GM21367 (cell line): ENCODE data around the gene FOXP4.

Experiments used
- ATAC-seq: cut with Tn5 transposase; IDR thresholded peaks from one replicate; pipeline ENCODE4 v1.9.1; 2021; ENCODE audit not compliant: unreplicated experiment

The FOXP4 gene

DNA sequence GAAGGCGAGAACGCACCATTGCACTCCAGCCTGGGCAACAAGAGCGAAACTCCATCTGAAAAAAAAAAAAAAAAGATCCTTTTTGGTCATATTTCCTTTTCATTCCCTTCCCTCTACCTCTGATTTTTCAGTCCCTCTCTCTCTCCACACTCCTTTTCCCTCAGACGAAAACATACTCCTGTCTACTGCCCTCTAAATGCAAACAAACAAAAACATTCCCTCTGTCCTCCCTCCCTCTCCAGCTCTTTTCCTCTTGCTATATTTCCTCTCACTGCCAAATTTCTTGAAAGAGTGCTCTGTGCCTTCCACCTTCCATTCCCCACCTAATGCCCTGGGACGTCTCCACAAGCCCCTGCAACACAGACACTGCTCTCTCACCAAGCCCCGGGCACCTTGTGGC is 77.1 kb downstream of the FOXP4 start:
- no peak for ATAC-seq

DNA sequence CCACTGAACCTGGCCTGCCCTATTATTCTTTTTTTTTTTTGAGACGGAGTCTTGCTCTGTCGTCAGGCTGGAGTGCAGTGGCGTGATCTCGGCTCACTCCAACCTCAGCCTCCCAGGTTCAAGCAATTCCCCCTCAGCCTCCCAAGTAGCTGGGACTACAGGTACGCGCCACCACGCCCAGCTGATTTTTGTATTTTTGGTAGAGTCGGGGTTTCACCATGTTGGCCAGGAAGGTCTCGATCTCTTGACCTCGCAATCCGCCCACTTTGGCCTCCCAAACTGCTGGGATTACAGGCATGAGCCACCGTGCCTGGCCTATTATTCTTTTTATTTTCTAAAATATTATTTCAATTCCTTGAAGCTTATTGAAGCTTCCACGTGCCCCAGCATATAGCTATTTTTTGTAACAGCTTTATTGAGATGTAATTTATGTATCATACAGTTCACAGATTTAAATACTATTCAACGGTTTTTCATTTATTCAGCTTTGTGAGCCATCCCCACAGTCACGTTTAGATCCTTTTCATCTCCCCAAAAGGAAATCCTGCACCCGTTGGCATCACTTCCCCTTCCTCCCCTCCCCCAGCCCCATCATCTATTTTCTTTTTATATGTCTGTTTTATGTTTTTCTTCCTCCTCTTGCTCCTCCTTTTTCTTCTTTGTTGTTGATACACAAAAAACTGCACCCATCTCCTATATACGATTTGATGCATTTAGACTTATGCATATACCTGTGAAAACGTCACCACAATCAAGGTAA is 78.6 kb downstream of the FOXP4 start:
- ATAC-seq: no peak

DNA sequence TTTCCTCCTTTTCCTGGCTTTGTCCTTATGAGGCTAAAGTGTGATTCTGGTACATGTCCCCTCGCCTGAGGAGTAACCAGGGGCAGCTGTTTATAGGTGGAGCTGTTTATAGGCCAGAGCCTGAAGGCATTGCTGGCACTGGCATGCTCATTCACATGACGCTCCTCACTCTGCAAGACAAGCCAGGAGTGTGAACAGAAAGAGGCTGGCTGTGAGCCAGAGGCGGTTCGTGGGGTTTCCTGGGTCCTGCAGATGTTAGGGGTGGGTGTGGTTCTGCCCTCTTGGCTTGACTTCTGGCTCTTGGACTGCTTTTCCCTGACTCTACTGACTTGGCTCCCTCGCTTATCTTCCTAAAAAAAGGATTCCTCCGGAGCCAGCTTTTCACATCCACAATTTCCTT is 79.3 kb downstream of the FOXP4 start:
- ATAC-seq: no peak

DNA sequence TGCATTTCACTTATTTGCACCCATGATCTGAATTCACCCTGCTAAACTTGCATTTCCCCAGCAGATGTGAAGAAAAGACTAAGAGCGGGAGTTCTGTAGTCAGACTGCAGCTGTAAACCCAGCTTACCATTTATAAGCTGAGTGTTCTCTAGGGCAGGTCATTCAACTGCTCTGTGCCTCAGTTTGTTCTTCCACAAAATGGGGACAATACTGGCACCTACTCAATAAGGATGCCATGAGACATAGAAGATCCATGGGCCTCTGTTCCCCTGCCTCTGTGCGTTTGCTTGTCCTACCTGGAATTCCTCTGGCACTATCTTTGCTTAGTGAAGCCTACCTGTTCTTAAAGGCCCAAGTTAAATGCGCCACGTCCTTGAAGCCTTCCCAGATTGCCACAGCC is 79.8 kb downstream of the FOXP4 start:
- no peak for ATAC-seq

DNA sequence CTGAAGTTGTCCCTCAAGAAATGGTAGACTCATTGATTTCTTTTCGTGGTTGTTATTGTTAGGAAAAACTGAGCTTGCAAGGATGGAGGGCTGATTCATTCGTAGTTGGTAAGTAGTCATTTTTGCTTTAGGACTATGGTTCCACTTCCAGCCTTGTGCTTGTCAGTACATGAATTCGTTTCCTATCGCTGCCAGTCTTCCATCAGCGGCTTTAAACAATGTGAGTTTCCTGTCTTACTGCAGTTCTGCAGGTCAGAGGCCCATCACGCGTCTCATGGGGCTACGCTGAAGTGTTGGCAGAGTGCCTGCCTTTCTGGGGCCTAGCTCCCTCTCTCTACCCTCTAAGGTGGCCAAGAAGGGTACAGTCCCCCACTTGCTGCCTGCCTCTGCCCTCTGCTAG is 80.7 kb downstream of the FOXP4 start:
- ATAC-seq: no peak

DNA sequence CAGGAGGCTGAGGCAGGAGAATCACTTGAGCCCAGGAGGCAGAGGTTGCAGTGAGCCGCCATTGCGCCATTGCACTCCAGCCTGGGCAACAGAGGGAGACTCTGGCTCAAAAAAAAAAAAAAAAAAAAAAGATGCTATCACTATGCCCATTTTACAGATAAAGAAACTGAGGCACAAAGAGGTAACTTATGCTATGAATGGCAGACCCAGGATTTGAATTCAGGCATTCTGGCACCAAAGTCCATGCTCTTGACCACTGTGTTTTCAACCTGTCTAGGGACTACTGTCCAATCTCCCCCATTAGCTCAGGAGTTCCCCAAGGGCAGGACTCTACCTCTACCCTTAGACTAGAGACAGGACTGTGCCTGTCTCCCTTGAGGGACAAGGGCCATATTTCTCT is 82.9 kb downstream of the FOXP4 start:
- ATAC-seq: no peak

DNA sequence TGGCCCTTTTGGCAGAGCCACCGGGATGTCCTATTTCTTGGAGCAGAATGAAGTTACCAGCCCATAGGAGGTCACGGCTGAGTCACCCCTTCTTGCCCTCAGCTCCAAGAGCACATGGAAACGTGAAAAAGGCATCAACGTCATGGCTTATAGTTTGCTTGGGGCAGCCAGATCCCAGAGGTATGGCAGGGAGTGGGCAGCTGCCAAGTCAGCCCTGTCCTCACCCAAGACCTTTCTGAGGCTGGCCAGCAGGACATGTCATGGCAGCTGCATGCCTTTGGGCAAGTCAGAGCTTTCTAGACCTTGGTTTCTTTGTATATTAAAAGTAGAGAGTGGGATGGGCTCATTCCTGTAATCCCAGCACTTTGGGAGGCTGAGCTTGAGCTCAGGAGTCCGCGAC is 83.9 kb downstream of the FOXP4 start:
- ATAC-seq: no peak

DNA sequence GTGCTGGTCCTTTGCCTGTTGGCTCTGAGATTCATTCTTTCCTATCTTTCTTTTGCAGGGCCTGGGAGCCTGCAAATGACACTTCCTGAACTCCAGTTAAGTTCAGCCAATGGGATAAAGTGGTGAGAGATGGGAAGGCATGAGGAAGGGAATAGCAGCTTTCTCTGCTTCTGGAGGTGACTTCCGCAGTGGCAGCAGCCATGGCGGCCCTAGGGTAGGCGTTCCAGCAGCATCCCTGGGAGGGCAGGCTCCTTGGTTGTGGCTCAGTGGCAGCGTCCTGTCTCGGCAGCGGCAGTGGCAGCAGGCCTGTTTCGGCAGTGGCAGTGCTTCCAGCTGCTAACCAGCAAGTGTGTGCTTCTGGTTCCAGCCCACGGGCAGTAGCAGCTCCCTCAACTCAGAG is 84.8 kb downstream of the FOXP4 start:
- ATAC-seq: no peak

DNA sequence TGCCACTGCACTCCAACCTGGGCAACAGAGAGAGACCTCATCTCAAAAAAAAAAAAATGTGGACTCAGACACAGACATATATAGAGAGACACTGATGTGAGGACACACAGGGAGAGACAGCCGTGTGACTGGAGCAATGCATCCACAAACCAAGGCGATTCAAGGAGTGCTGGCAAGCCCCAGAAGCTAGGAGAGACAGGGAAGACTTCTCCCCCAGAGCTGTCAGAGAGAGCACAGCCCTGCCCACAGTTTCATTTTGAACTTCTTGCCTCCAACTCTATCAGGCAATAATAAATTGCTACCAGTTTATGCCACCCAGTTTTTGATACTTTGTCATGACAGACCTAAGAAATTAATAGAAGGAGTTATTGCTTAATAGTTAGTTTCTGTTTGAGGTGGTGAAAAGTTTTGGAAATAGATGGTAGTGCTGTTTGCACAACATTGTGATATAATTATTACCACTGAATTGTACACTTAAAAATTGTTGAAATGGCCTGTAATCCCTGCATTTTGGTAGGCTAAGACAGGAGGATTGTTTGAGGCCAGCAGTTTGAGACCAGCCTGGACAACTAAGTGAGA is 87.0 kb downstream of the FOXP4 start:
- no peak for ATAC-seq

DNA sequence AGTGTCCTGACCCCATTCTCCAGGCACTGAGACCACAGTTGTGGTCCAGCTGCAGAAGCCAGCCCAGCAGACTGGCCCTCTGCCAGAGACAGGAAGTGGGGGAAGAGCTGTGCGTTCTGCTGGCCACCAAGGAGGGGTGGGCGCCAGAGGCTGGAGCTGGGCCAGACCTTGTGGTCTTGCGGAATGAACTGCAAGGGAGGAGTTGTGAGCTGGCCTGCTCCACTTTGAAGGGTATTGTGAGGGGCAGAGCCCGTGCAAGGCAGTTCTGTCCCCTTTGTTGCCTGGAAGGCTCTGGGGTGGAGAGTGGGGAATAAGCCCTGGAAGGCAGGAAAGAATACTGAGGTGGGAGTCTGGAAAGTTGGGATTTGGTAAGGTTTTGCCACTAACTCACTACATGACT is 88.5 kb downstream of the FOXP4 start:
- ATAC-seq: no peak

DNA sequence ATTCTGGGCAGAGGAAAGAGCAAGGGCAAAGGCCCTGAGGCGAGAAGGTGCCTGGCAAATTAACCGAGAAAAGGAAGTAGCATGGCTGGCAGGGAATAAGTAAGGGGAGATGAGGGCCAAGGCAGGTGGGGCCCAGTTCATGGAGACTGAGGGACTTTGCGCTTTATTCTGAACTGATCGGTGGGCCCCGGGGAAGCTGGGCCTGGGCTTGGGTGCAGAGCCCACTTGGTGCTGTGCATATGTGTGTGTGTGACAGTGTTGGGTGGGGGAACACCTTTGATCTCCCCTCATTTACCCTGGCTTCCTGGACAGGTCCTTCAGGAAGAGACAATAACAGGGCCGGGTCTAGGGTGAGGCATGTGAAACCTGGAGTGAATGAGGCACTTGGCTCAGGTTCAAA is 89.2 kb downstream of the FOXP4 start:
- ATAC-seq: no peak

DNA sequence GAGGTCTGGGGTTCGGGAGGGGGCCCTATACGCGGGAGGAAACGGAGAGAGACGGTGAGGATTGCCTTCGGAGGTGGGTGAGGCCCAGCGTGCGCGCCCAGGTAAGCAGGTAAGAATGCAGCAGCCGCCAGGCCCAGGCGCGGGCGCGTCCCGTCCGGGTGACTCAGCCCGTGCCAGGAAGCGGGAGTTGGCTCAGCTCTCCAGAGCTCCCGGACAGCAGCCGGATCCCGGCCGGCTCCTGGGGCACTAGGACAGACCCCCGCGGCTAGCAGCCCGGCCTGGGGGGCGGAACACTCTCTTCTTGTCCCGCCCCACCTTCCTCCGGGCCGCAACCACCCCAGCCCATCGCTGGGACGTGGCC is 90.6 kb downstream of the FOXP4 start:
- no peak for ATAC-seq

DNA sequence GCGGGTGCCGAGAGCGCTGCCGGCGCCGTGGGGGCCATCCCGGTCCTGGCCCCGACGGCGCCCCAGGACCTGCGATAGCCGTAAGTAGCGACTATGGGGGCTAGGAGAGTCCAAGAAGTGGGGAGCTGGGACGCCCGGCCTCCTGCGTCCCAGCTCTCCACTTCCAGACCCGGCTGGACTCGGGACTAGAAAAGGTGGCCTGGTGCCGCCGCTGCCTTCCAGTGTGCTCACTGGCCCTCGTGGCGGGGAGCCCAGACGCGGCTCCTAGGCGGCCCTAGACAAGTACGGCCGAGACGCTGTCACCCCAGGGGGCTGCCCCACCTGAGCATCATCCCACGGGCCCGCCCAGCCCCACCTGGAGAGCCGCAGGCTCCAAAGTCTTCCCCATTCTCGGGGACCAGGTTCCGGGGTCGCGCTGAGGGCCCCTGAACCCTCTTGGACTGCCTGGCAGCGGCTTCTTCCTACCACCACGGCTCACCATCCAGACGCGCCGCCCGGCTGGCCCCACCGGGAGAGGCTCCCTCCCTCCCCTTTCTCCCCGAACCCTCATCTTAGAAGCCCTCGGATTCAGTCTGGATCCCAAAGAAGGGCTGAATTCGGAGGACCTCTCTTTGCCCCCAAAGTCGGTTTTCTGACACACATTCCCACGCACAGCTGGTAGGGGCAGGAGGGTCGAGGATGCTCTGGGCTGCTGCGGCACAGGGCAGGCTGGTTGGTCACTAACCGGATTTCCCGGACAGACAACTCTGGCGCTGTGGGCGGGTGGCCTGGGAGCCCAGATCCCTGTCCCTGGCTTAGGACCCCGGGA is 91.2 kb downstream of the FOXP4 start:
- no peak for ATAC-seq

DNA sequence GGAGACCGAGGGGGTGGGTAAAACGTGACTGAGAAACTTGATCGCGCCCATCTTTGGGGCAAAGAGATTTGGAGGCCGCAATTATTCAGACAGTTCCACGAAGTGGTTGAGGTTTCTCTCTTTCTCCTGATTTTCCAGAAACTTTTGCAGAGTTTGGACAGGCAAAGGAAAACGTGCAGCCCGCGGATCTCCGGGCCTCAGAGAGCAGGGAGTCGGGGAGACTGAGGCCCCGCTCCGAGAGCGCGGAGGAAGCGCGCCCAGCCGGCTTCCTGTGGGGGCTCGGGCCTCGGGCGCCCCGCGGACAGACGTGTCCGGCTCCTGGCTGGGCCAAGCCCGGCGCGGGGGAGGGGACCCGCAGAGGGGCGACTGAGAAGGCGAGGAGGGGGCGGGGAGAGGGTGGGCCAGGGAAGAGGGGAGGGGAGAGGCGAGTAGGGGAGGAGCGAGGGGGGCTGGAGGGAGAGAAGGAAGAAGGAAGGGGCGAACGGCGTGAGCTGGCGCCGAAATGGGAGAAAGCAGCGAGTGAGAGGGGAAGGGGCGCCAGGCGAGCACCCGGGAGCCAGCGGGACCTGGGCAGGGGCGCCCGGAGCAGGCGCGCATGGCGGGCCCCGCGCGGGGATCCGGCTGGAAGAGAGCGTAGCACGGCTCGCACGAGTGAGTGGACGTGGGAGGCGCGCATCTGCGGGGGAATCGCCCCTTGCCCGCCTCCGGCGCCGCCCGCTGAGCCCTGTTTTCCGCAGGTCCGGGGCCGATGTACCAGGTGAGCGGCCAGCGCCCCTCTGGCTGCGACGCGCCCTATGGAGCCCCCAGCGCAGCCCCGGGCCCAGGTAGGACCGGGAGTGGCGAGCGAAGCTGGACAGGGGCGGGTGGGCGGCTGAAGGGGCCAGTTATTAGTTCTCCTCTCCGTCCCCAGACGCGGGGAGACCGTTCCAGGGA is 92.1 kb downstream of the FOXP4 start, which contains the start of gene MDFI:
Gene MDFI (plus strand): TSS at position 467 of the 933 bp plus-strand sequence. CDS start 282 bp downstream, at position 749.
- ATAC-seq: no peak

DNA sequence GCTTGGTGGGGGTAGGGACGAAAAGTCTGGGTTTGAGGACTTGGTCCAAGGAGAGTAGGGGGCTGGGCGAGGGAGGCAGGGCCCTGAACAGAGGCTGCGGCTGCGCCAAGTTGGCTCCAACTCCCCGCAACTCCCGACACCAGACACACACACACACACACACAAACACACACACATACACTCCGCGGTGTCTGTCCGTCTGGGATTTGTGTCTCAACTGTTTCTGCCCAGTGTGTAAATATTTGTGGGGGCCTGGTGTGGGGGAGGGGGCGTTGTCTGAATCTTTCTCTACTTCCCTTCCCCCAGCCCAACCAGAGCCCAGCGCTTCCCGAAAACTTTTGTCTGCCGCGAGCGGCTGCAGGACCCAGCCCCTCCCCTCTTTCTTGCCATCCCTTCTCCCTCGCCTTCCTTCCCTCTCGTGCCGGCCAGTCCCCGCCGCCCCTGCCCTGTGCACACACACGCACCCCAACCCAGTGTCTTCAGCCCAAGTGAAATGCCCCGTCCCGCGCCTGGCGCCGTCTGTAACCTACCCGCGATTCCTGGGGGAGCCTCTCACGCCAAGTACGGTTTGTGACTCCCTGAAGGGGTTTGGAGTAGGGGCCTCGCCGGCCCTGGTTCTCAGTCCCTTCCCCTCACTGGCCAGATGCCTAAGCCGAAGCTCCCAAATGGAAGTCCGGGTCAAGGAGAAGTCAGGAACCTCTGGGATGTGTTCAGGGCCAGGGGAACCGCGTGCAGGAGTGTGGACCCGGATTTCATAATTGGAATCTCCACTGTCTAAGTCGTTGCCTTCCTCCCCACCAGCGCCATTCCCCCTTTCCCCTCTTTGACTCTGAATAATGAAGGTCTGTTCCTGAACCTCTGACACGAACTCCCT is 93.0 kb downstream of the FOXP4 start:
- no peak for ATAC-seq

DNA sequence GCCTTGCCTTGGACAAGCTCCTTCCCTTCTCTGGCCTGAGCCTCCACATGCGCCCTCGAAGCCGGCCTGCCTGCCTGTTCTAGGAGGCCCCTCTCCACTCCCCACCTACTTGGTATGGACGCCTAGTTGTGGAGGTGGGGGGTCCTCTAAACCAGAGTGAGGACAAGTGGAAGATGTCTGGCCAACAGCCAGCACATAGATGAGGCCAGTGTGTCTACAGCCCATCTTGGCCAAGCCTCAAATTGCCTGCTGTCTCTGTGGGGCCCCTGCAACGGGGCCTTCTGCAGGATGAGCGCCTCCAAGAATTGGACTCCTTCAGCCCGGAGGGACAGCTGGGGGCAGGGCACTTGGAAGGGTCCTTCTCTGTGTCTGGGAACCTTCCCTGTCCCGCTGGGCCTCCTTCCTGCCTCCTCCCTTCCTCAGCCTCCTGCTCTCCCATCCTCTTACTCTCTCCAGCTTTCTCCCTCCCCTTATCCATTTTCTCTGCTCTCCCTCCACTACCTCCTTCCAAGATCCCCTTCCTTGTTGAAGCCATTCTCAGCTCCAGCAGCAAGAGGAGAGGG is 93.7 kb downstream of the FOXP4 start:
- ATAC-seq: no peak

DNA sequence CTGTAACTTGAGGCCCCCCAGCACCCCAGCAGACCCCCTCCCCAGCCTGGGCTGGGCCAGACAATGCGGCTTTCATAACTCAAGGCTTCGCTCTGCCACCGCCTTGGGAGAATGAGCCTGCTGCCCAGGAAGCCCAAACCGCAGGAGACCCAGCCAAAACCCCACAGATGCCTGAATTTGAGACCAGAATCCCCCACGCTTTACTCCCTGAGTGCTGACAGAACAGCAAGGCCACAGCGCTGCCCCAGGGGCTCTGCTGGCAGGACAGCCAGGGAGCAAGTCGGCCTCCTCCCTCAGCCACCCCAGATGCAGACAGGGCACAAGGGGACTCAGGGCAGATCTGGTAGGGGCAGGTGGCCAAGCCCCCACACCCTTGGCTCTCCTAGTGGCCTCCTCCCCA is 94.2 kb downstream of the FOXP4 start:
- no peak for ATAC-seq

DNA sequence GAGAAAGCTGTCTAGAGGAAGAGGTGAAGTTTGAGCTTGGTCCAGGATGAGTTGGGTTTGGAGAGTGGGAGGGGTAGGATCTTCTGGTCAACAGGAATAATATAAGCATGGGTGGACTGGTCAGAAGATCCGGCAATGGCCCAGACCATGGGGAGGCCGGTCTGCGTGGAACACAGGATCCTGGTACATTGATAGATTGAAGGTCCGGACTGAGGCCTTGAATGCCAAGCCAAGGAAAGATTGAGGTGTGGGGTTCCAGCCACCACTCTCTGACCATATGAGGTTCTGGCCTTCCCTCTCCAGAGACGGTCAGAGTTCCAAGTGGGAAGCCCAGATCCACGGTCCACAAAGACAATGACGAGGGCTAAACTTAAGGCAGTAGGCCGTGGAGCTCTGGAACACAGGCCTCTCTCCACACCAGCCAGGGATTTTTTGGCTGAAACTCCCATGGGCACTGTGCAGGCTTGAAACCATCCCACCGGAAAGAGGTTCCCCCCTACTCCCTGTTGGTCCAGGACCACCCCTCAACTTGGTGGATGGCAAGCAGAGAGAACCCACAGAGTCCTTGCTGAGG is 95.3 kb downstream of the FOXP4 start:
- no peak for ATAC-seq
